Measurements from ENCODE around the gene ETV1.

GRCh38 chr7:13990319-13990983 is 985 bp upstream of the ETV1 start:
- TF ChIP-seq, protein P1, sequence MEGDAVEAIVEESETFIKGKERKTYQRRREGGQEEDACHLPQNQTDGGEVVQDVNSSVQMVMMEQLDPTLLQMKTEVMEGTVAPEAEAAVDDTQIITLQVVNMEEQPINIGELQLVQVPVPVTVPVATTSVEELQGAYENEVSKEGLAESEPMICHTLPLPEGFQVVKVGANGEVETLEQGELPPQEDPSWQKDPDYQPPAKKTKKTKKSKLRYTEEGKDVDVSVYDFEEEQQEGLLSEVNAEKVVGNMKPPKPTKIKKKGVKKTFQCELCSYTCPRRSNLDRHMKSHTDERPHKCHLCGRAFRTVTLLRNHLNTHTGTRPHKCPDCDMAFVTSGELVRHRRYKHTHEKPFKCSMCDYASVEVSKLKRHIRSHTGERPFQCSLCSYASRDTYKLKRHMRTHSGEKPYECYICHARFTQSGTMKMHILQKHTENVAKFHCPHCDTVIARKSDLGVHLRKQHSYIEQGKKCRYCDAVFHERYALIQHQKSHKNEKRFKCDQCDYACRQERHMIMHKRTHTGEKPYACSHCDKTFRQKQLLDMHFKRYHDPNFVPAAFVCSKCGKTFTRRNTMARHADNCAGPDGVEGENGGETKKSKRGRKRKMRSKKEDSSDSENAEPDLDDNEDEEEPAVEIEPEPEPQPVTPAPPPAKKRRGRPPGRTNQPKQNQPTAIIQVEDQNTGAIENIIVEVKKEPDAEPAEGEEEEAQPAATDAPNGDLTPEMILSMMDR (IDR thresholded peaks at IDR 0.05) = no peak
- TF ChIP-seq SIN3A (IDR thresholded peaks at IDR 0.05; ENCODE audit: borderline replicate concordance, insufficient read depth, low read depth, low read length) = peak; percentile 47; the same call in 1 of the 2 replicates

All from Panc1 (cell line).